ENCODE data around the gene RGL1.

The RGL1 gene

GRCh38 chr1:183958958-183959357 is 154.0 kb downstream of the RGL1 start:
- DNase-seq (ENCODE audit: low spot score) = no peak

GRCh38 chr1:183961132-183961531 is 156.2 kb downstream of the RGL1 start:
- DNase-seq (ENCODE audit: low spot score) = no peak

GRCh38 chr1:183962903-183963302 is 158.0 kb downstream of the RGL1 start:
- no peak for DNase-seq (ENCODE audit: low spot score)

DNA sequence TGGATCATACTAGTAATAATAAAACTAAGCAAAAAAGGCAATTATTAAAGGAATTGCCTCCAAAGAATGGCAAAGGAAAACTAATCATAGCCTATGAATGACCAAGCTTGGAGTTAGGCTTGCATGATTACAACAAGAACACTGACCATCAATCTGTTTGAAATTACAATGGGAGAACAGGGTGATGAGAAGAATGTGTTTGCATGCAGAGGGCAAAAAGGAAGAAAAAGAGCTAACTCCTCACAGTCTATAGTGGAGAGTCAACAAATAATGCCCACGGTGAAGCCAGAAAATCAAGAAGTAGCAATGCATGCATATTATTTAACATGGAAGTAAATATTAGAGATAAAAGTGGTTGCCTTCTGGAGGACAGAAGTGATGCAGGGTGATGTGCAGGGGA is 160.8 kb downstream of the RGL1 start:
- DNase-seq (ENCODE audit: low spot score) = no peak

DNA sequence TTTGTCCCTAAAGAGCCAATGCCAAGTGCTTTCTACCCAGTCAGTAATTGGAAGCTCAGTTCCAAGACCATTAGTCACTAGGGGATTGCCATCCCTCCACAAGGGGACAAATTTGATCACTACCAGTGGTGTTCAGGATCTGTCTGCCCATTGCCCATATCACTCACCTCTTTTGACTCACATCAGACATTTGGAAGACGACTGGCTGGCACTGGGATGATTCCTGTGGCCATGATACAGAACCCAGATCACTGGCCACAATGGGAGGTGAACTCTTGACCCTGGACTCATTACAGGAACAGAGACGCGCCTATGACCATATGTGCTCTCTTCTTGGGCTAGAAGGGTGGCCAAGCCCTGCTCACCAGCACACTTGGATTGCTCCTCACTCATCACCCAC is 161.6 kb downstream of the RGL1 start:
- peak; percentile 78 for DNase-seq (ENCODE audit: low spot score)

DNA sequence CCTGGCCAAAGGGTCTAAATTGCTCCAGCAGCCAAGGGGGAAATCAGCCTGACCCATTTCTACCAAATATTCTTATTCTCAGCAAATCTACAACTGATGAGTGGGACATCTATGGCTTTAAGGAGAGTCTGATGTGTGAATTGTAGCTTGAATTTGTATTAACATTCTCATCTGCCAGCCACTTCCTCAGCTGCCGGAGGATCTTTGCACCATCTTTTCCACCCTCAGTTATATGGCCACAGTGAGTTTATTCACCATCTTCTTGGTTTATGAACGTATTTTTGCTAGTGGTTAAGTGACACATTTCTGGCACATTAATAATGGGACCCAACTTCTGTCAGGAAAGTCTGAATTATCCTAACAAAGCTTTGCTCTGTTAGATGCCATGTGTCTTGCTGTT is 163.0 kb downstream of the RGL1 start:
- no peak for DNase-seq (ENCODE audit: low spot score)

GRCh38 chr1:183968386-183968785 is 163.5 kb downstream of the RGL1 start:
- DNase-seq (ENCODE audit: low spot score) = peak; percentile 61

DNA sequence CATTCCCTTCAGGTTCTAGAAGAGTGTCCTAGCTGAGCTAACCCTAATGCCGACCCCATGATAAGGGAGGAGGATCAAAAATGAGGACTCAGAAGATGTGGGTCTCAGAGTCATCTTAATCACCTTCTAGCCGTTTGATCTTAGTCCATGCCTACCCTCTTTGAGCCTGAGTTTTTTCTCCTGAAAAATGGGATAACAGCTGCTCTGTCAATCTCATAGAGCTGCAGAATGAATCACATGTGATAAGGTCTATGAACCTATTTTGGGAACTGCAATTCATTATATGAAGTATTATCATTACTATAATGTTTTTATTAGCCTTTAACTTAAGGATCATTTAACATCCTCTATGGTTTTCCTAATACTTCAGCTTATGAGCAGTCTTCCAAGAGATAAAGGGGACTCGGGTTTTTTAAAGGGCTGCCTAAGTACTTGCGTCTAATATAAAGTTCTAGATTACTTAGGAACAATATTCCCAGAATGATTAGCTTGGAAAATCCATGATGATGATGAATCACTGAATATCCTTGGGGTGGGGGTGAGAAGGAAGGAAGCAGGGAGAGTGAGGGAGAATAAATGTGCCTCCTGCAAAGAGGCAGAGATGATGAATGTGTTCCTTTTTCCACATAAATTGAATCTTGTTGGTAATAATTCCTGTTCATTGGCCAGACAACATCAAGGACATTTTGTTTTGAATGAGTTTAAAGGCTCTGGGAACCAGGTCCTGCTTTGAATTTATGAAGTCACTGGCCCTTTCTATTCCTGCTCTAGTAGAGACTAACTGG is 165.8 kb downstream of the RGL1 start:
- peak; percentile 73 for DNase-seq (ENCODE audit: low spot score)

DNA sequence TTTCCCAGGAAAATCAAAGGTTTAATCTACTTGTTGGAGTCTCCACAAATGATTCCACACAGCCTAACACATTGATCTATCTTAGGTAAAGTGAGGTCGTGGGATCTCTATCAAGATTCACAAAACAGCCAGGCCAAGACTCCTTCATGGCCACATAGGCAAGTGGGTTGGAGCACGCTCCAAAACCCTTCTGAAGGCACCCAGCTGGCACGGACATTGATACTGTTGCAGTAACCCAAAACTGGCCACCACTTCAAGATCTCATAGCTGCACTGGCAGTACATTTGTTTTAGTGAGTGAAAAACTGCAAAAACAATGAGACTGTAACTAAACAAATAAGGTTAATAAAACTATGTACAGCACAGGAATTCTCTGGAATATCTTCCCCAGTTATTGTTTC is 170.7 kb downstream of the RGL1 start:
- no peak for DNase-seq (ENCODE audit: low spot score)

GRCh38 chr1:183977717-183978116 is 172.8 kb downstream of the RGL1 start:
- DNase-seq (ENCODE audit: low spot score) = no peak
